Measurements from ENCODE around the gene YIPF2. TPM values are rescaled to one million over a fixed set of nuclear protein-coding genes. Genes with fewer than 3 reads are reported as not detected.
A peak's percentile ranks its signal among the peaks of the same experiment; 100 is the strongest.

YIPF2 gene
- total RNA-seq, 1 donor from 2014 or later = 51.3 TPM

GRCh38 chr19:10968527-10969135, 40.2 kb upstream of the YIPF2 start:
- Histone ChIP-seq H3K27ac (peak overlapping the region; percentile 3), H3K4me1 (peaks cover 15% of the 10 kb centered on the region), H3K27me3 (no peaks in the 10 kb centered on the region), H3K9me3 (no peaks in the 10 kb centered on the region), H3K4me3 (no peak overlapping the region), H3K36me3 (no peaks in the 10 kb centered on the region)
- DNase-seq (no peak), ATAC-seq (peak; percentile 57)
- no peak for TF ChIP-seq CTCF (IDR thresholded peaks at IDR 0.05)
- intact Hi-C loops (cut with DNase I) = no loop called here

DNA sequence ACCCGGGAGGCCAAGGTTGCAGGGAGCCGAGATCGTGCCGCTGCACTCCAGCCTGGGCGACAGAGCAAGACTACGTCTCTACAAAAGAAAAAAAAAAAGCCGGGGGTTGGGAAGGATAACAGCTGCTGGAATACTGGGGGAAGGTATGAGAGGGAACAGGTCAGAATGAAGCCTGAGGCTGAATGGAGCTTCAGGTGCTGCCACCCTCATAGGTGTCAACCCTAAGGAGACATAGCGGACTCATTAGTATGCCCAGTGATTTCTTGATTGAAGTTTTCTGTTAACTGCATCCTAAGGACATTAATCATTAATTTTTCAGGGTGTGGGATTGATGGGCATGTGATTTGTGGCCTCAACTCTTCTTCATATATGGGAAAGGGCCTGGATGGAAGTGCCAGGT, 38.4 kb upstream of the YIPF2 start:
- no peak overlapping the region for H3K27ac ChIP-seq
- H3K9me3 ChIP-seq = no peaks in the 10 kb centered on the region
- peaks cover 27% of the 10 kb centered on the region for H3K4me1 ChIP-seq
- DNase-seq (no peak), ATAC-seq (no peak)
- TF ChIP-seq CTCF (IDR thresholded peaks at IDR 0.05) = no peak
- no peaks in the 10 kb centered on the region for H3K27me3 ChIP-seq
- intact Hi-C loops (cut with DNase I) = no loop called here
- H3K36me3 ChIP-seq = no peaks in the 10 kb centered on the region
- no peak overlapping the region for H3K4me3 ChIP-seq

DNA sequence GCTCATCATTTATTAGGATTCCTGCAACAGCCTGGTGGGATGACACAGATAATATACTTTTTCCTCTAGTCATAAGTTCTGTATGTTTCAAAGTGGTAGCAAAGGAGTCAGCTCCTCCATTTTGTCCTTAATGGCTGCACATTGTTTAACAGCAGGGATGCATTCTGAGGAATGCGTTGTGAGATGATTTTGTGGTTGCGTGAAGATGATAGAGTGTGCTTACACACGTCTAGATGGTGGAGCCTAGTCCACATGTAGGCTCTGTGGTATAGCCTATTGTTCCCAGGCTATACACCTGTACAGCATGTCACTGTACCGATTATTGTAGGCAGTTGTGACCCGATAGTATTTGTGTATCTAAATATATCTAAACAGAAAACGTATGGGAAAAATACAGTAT, 37.0 kb upstream of the YIPF2 start:
- no peak for TF ChIP-seq CTCF (IDR thresholded peaks at IDR 0.05)

GRCh38 chr19:10964903-10965302, 36.5 kb upstream of the YIPF2 start:
- no peak for TF ChIP-seq CTCF (IDR thresholded peaks at IDR 0.05)
- no peaks in the 10 kb centered on the region for H3K9me3 ChIP-seq
- DNase-seq (no peak), ATAC-seq (no peak)
- no peak overlapping the region for H3K4me3 ChIP-seq
- H3K4me1 ChIP-seq = peaks cover 29% of the 10 kb centered on the region
- intact Hi-C loops (cut with DNase I) = no loop called here
- H3K36me3 ChIP-seq = no peaks in the 10 kb centered on the region
- no peak overlapping the region for H3K27ac ChIP-seq
- H3K27me3 ChIP-seq = no peaks in the 10 kb centered on the region

More for the DNA sequence above, 37.0 kb upstream of the YIPF2 start:
- DNase-seq = no peak
- no peaks in the 10 kb centered on the region for H3K27me3 ChIP-seq
- no peak for ATAC-seq
- no peak overlapping the region for H3K27ac ChIP-seq
- H3K4me3 ChIP-seq = no peak overlapping the region
- no peaks in the 10 kb centered on the region for H3K36me3 ChIP-seq
- H3K4me1 ChIP-seq = peaks cover 27% of the 10 kb centered on the region
- no peaks in the 10 kb centered on the region for H3K9me3 ChIP-seq
- intact Hi-C loops (cut with DNase I) = no loop called here

GRCh38 chr19:10963865-10964264, 35.4 kb upstream of the YIPF2 start:
- peak overlapping the region; percentile 89 for H3K27ac ChIP-seq
- no peak overlapping the region for H3K4me3 ChIP-seq
- H3K9me3 ChIP-seq = no peaks in the 10 kb centered on the region
- ATAC-seq (no peak), DNase-seq (no peak)
- H3K4me1 ChIP-seq = peaks cover 31% of the 10 kb centered on the region
- H3K36me3 ChIP-seq = no peaks in the 10 kb centered on the region
- intact Hi-C loops (cut with DNase I) = no loop called here
- no peaks in the 10 kb centered on the region for H3K27me3 ChIP-seq
- TF ChIP-seq CTCF (IDR thresholded peaks at IDR 0.05) = no peak

DNA sequence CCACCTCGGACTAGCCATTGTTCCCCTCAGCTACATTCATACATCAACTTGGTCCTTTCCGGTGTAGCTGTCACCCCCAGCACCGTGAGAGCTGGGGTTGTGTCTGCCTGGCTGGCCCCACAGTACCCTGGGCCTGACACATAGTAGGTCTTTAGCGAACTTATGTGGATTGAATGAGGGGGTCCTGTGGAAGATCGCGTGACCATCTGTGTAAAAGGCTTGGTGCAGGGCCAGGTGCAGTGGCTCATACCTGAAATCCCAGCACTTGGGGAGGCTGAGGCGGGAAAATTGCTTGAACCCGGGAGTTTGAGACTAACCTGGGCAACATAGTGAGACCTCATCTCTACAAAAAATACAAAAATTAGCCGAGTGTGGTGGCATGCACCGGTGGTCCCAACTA, 34.4 kb upstream of the YIPF2 start:
- DNase-seq = no peak
- no peaks in the 10 kb centered on the region for H3K27me3 ChIP-seq
- H3K4me3 ChIP-seq = no peak overlapping the region
- intact Hi-C loops (cut with DNase I) = no loop called here
- H3K27ac ChIP-seq = peak overlapping the region; percentile 89
- H3K9me3 ChIP-seq = no peaks in the 10 kb centered on the region
- no peak for ATAC-seq
- TF ChIP-seq CTCF (IDR thresholded peaks at IDR 0.05) = no peak
- peaks cover 24% of the 10 kb centered on the region for H3K4me1 ChIP-seq
- H3K36me3 ChIP-seq = no peaks in the 10 kb centered on the region
